ENCODE results near the gene RAD21L1. TPM values are rescaled to one million over a fixed set of nuclear protein-coding genes. Genes with fewer than 3 reads are reported as not detected.

The RAD21L1 gene
- total and polyA plus RNA-seq, 2 of the 8 experiments (the other 6 are each of a cell fraction or from before 2014, with no cell fraction given), result 0.06 to 0.26 TPM

DNA sequence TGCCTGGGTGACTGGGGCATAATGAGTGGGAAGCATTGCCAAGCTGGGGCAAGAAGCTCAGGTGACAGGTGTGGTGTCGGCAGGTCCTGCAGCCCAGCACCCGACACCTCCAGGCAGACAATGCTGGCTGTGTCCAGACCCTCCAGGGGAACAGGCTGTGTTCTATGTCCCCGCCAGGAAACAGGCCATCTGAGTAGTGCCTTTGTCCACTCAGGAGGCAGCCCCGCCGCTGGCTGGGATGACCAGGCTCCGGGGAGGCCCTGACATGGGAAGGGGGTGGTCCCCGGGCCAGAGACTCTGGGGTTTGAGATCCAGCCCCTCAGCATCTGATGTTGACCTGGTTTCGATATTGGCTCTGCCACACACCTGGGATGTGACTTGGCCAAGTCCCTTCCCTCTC lies 68.7 kb downstream of the RAD21L1 start (continued):
- TF ChIP-seq, protein P1, sequence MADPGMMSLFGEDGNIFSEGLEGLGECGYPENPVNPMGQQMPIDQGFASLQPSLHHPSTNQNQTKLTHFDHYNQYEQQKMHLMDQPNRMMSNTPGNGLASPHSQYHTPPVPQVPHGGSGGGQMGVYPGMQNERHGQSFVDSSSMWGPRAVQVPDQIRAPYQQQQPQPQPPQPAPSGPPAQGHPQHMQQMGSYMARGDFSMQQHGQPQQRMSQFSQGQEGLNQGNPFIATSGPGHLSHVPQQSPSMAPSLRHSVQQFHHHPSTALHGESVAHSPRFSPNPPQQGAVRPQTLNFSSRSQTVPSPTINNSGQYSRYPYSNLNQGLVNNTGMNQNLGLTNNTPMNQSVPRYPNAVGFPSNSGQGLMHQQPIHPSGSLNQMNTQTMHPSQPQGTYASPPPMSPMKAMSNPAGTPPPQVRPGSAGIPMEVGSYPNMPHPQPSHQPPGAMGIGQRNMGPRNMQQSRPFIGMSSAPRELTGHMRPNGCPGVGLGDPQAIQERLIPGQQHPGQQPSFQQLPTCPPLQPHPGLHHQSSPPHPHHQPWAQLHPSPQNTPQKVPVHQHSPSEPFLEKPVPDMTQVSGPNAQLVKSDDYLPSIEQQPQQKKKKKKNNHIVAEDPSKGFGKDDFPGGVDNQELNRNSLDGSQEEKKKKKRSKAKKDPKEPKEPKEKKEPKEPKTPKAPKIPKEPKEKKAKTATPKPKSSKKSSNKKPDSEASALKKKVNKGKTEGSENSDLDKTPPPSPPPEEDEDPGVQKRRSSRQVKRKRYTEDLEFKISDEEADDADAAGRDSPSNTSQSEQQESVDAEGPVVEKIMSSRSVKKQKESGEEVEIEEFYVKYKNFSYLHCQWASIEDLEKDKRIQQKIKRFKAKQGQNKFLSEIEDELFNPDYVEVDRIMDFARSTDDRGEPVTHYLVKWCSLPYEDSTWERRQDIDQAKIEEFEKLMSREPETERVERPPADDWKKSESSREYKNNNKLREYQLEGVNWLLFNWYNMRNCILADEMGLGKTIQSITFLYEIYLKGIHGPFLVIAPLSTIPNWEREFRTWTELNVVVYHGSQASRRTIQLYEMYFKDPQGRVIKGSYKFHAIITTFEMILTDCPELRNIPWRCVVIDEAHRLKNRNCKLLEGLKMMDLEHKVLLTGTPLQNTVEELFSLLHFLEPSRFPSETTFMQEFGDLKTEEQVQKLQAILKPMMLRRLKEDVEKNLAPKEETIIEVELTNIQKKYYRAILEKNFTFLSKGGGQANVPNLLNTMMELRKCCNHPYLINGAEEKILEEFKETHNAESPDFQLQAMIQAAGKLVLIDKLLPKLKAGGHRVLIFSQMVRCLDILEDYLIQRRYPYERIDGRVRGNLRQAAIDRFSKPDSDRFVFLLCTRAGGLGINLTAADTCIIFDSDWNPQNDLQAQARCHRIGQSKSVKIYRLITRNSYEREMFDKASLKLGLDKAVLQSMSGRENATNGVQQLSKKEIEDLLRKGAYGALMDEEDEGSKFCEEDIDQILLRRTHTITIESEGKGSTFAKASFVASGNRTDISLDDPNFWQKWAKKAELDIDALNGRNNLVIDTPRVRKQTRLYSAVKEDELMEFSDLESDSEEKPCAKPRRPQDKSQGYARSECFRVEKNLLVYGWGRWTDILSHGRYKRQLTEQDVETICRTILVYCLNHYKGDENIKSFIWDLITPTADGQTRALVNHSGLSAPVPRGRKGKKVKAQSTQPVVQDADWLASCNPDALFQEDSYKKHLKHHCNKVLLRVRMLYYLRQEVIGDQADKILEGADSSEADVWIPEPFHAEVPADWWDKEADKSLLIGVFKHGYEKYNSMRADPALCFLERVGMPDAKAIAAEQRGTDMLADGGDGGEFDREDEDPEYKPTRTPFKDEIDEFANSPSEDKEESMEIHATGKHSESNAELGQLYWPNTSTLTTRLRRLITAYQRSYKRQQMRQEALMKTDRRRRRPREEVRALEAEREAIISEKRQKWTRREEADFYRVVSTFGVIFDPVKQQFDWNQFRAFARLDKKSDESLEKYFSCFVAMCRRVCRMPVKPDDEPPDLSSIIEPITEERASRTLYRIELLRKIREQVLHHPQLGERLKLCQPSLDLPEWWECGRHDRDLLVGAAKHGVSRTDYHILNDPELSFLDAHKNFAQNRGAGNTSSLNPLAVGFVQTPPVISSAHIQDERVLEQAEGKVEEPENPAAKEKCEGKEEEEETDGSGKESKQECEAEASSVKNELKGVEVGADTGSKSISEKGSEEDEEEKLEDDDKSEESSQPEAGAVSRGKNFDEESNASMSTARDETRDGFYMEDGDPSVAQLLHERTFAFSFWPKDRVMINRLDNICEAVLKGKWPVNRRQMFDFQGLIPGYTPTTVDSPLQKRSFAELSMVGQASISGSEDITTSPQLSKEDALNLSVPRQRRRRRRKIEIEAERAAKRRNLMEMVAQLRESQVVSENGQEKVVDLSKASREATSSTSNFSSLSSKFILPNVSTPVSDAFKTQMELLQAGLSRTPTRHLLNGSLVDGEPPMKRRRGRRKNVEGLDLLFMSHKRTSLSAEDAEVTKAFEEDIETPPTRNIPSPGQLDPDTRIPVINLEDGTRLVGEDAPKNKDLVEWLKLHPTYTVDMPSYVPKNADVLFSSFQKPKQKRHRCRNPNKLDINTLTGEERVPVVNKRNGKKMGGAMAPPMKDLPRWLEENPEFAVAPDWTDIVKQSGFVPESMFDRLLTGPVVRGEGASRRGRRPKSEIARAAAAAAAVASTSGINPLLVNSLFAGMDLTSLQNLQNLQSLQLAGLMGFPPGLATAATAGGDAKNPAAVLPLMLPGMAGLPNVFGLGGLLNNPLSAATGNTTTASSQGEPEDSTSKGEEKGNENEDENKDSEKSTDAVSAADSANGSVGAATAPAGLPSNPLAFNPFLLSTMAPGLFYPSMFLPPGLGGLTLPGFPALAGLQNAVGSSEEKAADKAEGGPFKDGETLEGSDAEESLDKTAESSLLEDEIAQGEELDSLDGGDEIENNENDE (IDR thresholded peaks at IDR 0.05; ENCODE audit: insufficient replicate concordance, low read length), result no peak
- TF ChIP-seq SIRT6 (IDR thresholded peaks at IDR 0.05; ENCODE audit: low read length) (no peak), SAP30 (IDR thresholded peaks at IDR 0.05; ENCODE audit: insufficient read depth, insufficient replicate concordance, low read length) (no peak), MAFK (IDR thresholded peaks at IDR 0.05; ENCODE audit: low read depth, low read length) (no peak), CBX5 (IDR thresholded peaks at IDR 0.05; ENCODE audit: low read depth, low read length) (no peak), NANOG (IDR thresholded peaks at IDR 0.05; ENCODE audit: insufficient read depth, low read depth, low read length, poor library complexity, severe bottlenecking) (no peak), SP2 (IDR thresholded peaks at IDR 0.05; ENCODE audit: low read length) (no peak), KDM1A (IDR thresholded peaks at IDR 0.05; ENCODE audit: borderline replicate concordance, low read length) (no peak), KDM4A (IDR thresholded peaks at IDR 0.05; ENCODE audit: low read depth, low read length, severe bottlenecking) (no peak)
- TF ChIP-seq, protein P2, sequence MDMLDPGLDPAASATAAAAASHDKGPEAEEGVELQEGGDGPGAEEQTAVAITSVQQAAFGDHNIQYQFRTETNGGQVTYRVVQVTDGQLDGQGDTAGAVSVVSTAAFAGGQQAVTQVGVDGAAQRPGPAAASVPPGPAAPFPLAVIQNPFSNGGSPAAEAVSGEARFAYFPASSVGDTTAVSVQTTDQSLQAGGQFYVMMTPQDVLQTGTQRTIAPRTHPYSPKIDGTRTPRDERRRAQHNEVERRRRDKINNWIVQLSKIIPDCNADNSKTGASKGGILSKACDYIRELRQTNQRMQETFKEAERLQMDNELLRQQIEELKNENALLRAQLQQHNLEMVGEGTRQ (IDR thresholded peaks at IDR 0.05; ENCODE audit: low read length), result no peak

Measured in H1 (cell line).